Ramos (cell line): Measurements from ENCODE around the gene GOLGA8K.
"Not testable (repeated sequence)": the region's sequence is repeated elsewhere in the genome, so short reads cannot be mapped to it uniquely, and the experiment has no call there.

Experiments used
- in situ Hi-C: fragments of 300-500 bp; cut with MboI; formaldehyde crosslinking; loops from one replicate; pipeline ENCODE4 v1.14.3; 2022; ENCODE audit warnings: low sequenced_read_pairs; ENCODE audit not compliant: unreplicated experiment

GOLGA8K gene, protein sequence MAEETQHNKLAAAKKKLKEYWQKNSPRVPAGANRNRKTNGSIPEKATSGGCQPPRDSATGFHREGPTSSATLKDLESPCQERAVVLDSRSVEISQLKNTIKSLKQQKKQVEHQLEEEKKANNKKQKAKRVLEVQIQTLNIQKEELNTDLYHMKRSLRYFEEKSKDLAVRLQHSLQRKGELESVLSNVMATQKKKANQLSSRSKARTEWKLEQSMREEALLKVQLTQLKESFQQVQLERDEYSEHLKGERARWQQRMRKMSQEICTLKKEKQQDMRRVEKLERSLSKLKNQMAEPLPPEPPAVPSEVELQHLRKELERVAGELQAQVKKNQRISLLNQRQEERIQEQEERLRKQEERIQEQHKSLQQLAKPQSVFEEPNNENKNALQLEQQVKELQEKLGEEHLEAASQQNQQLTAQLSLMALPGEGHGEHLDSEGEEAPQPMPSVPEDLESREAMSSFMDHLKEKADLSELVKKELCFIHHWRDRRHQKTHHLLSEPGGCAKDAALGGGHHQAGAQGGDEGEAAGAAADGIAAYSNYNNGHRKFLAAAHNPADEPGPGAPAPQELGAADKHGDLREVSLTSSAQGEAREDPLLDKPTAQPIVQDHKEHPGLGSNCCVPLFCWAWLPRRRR

DNA sequence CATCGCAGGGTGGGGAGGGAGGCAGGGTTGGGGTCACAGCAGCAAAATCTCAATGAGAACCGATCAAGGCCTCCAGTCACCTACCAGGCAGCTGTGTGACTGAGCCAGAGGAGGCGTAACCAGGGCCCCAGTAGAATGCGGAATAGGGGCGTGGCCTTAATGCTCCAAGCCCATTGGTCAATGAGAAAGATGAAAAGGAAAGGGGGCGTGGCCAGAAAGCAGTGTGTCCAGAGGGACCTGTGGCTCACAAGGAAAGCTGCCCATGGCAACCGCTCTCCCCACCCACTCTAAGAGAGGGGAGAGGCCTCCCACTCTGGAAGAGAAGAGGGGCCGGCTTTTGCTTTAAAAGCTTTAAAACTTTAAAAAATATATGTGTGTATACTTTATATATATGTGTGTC lies at the start of gene GOLGA8K:
Gene GOLGA8K, minus strand, starts transcription at position 101 of the 400 bp plus-strand sequence. Its CDS starts 98 bp downstream, at position 3.
- in situ Hi-C loops = not testable (repeated sequence)

DNA sequence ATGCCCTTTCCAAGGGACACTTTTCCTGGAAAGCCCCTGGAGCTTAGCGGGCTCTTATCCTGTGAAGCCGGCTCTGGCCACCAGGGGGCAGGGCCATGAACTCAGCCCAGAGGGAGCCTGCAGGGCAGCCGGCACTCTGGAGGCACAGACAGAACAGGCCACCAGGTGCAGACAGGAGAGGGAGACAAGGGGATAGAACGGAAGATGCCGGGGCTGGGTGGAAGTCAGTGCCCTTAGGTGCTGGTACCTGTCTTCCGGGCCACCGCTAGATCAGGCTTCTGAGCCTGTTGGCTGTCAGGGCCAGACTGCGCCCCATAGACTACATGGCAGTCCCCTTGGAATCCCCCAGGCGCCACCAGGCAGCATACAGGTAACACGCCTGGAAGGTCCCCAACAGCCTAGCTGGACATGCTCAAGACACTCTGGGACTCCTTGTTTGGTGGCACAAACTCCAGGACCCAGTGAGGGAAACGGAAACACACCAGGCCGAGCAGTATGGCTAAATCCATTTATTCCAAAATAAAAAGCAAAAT lies 37.4 kb upstream of the GOLGA8K start:
- in situ Hi-C loops = not testable (repeated sequence)

DNA sequence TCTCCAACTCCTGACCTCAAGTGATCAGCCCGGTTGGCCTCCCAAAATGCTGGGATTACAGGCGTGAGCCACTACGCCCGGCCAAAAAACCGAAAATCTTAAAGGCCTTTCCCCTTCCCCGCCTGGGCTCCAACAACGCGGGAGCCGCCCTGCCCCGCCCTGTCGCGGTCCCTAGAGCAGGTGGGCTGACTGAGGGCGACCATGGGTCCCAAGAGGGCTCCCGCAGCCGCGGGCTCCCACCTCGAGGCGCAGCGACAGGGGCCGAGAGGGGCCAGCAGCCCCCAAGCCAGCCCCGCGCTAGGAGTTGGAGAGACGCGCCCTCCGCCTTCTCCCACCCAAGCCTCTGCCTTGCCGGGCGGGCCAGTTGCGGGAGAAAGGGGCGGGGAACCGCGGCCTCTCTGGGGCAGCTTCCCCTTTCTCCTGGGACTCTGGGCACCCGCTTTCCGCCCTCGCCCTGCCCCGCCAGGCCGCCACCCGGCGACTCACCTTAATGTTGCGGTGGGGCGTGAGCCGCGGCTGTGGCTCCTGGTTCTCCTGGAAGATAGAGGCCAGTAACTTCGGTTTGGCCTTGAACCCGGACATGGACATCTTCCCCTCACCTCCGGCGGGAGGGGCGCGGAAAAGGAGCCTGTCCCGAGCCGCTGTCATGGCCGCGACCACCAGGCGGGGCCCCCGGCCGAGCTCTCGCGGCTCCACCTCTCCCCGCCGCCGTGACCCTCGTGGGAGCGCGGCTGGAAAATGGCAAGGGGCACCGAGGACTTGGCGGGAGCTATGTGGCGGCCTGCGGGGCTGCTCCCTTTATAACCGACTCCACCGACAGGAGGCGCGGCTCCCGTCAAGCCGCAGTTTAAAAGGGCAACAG lies 31.2 kb upstream of the GOLGA8K start:
- in situ Hi-C loops = not testable (repeated sequence)

DNA sequence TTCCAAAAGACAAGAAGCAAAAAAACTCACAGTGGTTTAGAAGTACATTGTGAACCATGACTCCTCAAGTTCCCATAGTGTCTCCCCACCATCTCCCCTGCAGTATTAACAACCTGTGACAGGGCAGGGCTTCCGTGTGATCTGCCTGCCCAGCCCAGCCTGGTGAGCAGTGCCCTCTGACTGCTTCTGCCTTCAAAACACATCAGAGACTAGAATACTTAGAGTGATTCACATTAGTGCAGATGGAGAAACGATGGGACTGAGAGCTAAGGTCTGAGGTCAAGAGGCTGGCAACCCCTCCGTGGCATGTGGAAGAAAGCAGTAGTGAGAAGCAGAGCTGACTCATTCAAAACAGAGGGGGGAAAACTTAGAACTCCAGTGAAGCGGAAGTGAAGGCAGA lies 24.5 kb upstream of the GOLGA8K start:
- in situ Hi-C loops = not testable (repeated sequence)

DNA sequence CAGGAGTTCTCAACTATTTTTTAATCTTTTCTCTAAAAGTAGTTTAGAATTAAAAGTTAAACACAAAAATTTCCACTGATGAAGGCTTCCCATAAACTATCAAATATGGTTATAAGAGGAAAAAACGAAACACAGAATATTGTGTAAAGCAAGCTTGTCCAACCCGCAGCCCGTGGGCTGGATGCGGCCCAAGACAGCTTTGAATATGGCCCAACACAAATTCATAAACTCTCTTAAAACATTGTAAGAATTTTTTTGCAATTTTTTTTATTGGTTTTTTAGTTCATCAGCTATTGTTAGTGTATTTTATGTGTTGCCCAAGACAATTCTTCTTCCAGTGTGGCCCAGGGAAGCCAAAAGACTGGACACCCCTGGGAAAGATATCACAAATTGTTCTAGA lies 23.4 kb upstream of the GOLGA8K start:
- in situ Hi-C loops = not testable (repeated sequence)

DNA sequence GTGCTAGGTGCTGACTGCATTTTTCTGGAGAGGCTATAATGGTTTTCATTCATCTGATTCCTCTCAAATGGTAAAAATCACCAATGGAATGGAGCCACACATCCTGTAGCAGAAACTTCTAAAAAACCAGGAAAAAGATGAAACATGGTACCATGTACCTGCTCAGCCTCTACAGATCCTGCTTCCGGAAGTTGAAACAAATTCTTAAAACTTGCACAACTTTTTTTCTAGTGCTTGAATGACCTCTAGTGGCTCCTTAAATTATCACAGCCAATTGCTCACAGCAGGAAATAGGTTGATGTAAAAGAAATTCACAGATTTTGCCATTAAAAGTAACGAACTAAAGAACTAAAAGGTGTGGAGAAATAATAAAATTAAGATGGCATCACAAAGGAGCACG lies 4.8 kb upstream of the GOLGA8K start:
- in situ Hi-C loops = not testable (repeated sequence)

DNA sequence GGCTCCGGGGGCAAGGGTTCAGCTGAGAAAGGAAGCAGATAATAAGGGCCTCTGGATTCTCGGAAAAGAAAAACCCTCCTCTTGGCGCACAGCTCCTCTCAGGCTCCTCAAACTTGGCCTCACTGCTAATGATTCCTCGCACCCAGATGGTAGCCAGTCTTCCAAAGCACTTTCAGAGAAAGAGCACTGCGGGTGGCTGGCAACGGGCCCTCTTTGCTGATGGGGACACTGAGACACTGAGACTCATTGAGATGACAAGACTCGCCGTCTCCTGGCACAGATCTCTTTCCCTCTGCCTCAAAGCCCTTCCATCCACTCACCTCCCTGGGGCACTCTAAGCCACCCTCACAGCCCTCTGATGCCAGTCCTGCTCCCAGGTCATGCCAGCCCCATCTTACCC lies 6.6 kb downstream of the GOLGA8K start:
- in situ Hi-C loops = not testable (repeated sequence)

DNA sequence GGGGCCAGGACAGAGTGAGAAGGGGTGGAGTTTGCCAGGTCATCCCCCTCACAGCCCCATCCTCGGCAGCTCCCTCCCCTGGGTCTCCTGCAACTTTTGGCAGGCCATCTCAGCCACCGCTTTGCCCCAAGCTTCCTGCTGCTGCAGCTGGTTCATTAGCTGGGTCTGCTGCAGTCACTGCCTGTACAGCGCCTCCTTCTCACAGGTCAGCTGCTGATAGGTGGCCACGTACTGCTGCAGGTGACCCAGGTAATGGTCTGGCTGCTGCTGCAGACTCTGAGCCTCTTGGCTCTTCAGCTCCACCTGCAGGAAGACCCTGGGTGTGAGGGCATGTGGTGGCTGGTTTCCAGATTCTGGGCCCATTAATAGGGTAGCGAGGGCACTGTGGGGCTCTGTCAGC lies 8.3 kb downstream of the GOLGA8K start:
- in situ Hi-C loops = not testable (repeated sequence)

DNA sequence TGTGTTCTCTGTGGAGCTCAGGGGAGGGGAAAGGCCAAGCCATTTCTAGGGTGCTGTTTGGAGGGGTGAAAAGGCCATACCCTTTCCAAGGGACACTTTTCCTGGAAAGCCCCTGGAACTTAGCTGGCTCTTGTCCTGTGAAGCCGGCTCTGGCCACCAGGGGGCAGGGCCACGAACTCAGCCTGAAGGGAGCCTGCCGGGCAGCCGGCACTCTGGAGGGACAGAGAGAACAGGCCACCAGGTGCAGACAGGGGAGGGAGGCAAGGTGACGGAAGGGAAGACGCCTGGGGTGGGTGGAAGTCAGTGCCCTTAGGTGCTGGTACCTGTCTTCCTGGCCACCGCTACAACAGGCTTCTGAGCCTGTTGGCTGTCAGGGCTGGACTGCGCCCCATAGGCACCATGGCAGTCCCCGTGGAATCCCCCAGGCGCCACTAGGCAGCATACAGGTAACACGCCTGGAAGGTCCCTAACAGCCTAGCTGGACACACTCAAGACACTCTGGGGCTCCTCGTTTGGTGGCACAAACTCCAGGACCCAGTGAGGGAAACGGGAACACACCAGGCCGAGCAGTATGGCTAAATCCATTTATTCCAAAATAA lies 14.9 kb downstream of the GOLGA8K start:
- in situ Hi-C loops = not testable (repeated sequence)

DNA sequence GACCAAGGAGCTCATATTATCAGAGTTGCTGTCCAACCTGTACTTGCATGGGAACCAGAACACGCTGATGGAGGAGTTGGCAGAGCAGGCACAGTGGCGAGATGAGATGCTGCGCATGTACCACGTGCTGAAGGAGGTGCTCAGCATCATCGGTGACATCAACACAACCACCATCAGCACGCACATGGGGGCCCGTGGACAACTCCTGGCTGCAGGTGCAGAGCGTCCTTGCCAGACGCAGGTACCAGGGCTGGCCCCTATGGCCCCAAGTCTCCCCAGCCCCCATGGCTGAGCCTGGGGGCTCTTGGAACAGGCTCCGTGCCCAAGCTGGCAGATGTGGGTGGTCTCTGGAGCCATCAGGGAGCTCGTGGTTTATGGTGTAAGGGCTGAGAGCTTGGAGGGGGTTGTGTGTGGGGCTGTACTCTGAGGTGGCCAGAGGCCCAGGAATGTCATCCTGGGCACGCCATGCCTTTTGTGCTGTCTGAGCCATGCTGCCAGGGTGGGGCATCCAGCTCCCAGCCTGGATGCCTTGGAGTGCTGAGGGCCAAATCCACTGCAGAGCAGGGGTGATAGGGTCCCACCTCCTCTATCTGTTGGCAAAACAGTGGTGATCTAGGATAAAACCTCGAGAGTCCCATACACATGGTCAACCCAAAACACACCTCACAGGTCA lies 17.1 kb downstream of the GOLGA8K start:
- in situ Hi-C loops = not testable (repeated sequence)

DNA sequence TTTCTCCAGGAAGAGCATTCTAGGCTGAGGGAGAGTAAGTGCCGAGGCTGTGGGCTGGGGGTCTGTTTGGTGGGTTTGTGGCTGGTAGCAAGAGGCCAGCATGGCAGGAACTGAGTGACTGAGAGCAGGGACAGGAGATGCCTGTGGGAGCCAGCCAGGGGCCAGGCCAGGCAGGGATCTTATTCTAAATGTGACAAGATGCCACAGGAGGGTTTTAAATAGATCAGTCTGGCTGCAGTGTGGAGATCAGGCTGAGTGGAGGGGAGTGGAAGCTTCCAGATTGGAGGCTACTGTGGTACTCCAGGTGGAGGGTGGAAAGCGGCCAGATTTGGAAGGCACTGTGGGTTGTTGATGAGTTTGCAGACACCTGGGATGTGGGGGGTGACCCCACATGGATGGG lies 28.9 kb downstream of the GOLGA8K start:
- in situ Hi-C loops = not testable (repeated sequence)

DNA sequence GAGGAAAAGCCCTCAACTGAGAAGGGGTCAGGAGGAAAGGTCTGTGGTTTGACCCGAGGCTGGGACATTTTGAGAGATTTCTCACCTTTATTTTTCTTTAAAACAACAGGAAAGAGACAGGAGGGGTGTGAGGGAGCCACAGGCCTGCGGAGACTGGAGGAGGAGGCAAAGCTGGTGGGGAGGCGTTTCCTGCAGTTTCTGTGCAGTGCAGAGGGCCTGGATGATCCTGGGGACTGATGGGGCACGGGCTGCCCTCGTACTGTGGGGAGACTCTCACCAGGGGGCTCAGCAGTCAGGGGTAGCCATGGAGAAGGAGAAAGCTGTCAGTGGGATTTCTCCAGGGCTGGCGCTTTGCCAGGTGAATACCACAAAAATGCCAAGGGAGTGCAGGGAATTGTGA lies 29.4 kb downstream of the GOLGA8K start:
- in situ Hi-C loops = not testable (repeated sequence)

DNA sequence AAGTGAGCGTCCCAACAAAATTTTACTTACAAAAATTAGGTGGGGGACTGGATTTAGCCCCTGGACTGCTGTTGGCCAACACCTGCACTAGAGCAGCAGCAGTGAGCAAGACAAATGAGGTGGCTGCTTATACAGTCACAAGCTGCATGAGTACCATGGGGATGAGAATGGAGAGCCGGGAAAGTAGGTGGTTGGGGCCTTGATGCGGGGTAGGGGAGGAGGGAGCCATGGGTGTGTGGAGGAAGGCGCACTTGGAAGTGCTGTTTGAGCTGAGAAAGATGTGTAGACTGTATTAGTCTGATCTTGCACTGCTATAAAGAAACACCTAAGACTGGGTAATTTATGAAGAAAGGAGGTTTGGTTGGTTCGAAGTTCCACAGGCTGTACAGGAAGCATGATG lies 31.0 kb downstream of the GOLGA8K start:
- in situ Hi-C loops = not testable (repeated sequence)

DNA sequence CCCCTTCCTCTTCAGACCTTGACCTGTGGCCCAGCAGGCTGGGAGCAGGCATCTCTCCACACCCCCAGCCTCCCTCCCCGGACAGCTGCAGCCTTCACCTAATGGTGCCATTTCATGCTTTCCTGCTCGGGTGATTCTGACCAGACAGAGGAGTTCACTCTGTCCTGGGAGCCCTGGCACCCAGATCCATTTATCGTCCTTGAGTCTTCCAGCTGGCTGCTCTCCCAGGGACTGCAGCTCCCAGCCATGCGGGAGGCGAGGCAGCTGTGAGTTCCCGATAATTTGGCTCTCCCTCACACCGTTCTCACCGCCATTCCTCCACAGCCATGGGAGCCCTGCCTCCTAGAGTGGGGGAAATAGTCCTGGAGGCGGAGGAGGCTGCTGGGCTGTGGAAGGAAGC lies 32.6 kb downstream of the GOLGA8K start:
- in situ Hi-C loops = not testable (repeated sequence)

DNA sequence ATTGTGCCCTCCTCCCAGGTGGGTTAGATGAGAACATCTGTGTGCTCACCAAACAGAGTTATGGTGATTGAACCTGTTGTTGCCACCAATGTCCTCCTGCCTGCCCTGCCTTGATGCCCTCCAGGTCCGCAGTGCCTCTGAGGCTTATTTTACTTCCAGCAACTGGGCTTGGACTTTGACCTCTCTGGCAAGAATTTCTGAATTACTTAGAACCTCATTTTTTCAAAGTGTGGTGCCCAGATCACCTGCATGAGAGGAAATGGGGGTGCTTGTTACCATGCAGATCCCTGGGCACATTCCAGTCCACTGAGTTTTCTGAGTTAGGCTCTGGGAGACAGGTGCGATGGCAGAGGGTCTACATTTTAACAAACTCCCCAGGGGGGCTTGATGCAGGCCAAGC lies 33.0 kb downstream of the GOLGA8K start:
- in situ Hi-C loops = not testable (repeated sequence)

DNA sequence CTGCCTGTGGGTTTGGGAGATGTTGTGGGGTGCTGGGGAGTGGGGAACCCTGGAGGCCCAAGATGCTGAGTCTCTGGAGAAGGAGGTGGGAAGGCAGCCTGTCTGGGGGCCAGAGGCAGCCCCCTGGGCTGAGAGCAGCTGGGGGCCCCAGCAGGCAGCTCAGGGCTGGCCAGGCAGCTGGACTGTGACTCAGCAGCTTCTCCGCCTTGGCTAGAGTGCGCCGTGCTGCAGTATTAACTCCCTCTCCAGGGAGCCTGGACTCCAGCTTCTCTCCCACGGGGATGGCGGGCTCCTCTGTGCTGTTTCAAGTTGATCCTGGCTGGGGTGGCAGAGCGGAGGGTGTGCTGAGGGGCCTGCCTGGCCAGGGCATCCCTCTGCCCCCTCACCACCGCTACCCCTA lies 36.6 kb downstream of the GOLGA8K start:
- in situ Hi-C loops = not testable (repeated sequence)

DNA sequence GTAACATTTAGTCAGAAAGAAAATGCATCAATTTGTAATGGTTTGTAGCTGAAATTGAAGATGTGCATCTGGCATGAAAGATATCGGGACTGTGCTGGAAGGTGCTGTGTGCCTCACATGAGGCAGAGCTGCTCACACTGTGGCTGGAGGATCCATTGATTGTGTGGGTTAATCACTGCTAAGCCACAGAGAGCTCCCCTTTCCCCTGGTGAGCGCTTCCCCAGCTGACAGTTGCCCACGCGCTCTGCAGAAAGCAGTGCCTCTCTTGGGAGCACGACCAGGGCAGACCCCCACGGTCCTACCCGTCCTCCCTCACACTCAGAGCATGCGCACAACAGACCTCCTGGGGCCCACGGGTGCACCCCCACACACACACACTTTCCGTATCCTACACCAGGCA lies 37.1 kb downstream of the GOLGA8K start:
- in situ Hi-C loops = not testable (repeated sequence)

DNA sequence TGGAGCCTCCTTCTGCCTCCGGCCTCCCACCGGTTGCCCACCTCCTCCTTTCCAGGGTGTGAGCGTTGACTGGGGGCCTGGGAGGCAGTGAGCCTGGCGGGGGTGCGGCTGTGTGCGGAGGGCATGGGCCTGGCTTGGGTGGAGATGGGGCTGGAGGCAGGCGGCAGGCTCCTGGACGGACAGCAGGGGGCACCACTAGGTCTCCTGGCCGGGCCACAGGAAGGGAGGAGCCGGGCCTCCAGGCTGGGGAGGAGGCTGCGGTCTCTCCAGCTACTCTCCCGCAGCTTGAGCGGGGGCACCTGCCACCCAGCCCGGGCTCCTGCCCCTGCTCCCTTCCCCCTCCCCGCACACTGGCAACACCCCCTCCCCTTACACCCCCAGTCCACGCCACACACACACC lies 38.1 kb downstream of the GOLGA8K start:
- in situ Hi-C loops = not testable (repeated sequence)

DNA sequence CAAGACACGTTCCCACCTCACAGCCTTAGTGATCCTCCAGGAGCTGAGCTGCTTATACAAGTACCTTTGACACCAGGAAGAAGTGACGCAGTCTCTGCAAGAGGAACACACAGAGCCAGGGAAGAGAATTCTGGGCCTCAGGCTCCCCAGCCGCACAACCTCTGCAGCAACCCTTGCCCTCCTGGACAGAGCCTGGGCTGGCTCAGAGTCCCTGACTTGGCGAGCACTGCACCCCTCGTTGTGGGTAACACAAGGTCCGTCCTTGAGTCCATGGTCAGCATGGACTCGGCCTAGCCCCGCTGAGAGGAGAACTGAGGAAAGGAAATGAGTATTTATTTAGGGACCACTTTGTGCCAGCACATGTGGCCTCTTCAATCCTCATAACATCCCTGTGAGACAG lies 39.6 kb downstream of the GOLGA8K start:
- in situ Hi-C loops = not testable (repeated sequence)

DNA sequence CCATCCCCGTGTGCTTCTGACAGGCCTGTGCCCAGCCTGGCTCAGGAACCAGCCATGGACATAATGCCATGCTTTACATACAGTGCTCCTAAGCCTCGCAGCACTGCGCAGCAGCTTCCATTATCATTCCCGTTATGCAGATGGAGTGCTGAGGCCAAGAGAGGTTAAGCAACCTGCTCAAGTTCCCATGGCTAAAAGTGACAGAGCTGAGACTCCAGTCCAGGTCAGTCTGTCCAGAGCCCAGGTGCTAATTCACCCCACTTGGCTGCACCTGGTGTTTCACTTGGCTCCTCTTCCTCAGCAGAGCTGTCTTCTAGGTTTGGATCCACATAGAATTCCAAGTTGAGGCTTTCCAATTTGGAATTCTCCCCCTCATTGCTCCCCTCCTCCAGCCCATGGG lies 41.4 kb downstream of the GOLGA8K start:
- in situ Hi-C loops = not testable (repeated sequence)
